MM.1S (cell line): Measurements from ENCODE around the gene NINJ1.

ENCODE experiments used
- DNase-seq: peaks from one replicate; pipeline ENCODE4 v3.0.0-alpha.2; 2015
- H2AFZ ChIP-seq: fragments of 300-600 bp; sonication (generic); 2 replicates; pipeline ENCODE4 v1.6.0; 2016; ENCODE audit warnings: antibody characterized with exemption, low read length
- H3F3A ChIP-seq: fragments of 300-600 bp; sonication (generic); 2 replicates; pipeline ENCODE4 v1.6.1; 2016; ENCODE audit warnings: mild to moderate bottlenecking, antibody characterized with exemption, low read length, moderate library complexity, mixed read lengths; ENCODE audit not compliant: insufficient read depth
- H3K27ac ChIP-seq: fragments of 300-600 bp; sonication (generic); 2 replicates; pipeline ENCODE4 v1.5.1; 2016; ENCODE audit warnings: mild to moderate bottlenecking, low read length
- H3K27me3 ChIP-seq: fragments of 300-600 bp; sonication (generic); replicated peaks from 2 replicates; pipeline ENCODE4 v1.6.0; 2016; ENCODE audit warnings: low read length; ENCODE audit not compliant: insufficient read depth
- H3K36me3 ChIP-seq: fragments of 300-600 bp; sonication (generic); replicated peaks from 2 replicates; pipeline ENCODE4 v1.6.1; 2016; ENCODE audit warnings: mild to moderate bottlenecking, low read length, mixed read lengths; ENCODE audit not compliant: insufficient read depth
- H3K4me1 ChIP-seq: fragments of 300-600 bp; sonication (generic); 2 replicates; pipeline ENCODE4 v1.6.1; 2016; ENCODE audit warnings: low read length, mixed read lengths
- H3K4me2 ChIP-seq: fragments of 300-600 bp; sonication (generic); 2 replicates; pipeline ENCODE4 v1.6.0; 2016; ENCODE audit warnings: low read depth, low read length
- H3K4me3 ChIP-seq: fragments of 300-600 bp; sonication (generic); 2 replicates; pipeline ENCODE4 v1.5.1; 2016; ENCODE audit warnings: low read length, mixed read lengths
- H3K79me2 ChIP-seq: fragments of 300-600 bp; sonication (generic); 2 replicates; pipeline ENCODE4 v1.6.1; 2016; ENCODE audit warnings: mixed run types, low read length, mixed read lengths
- H3K9ac ChIP-seq: fragments of 300-600 bp; sonication (generic); 2 replicates; pipeline ENCODE4 v1.6.1; 2016; ENCODE audit warnings: low read length, mixed read lengths
- H3K9me2 ChIP-seq: fragments of 300-600 bp; sonication (generic); replicated peaks from 2 replicates; pipeline ENCODE4 v1.6.1; 2016; ENCODE audit warnings: mild to moderate bottlenecking, low read length, mixed read lengths; ENCODE audit not compliant: insufficient read depth
- H3K9me3 ChIP-seq: fragments of 300-600 bp; sonication (generic); replicated peaks from 2 replicates; pipeline ENCODE4 v1.6.1; 2016; ENCODE audit warnings: mild to moderate bottlenecking, low read length, mixed read lengths; ENCODE audit not compliant: insufficient read depth
- H4K20me1 ChIP-seq: fragments of 300-600 bp; sonication (generic); 2 replicates; pipeline ENCODE4 v1.6.1; 2016; ENCODE audit warnings: mild to moderate bottlenecking, low read length, moderate library complexity, mixed read lengths; ENCODE audit not compliant: insufficient read depth
- EZH2 ChIP-seq: fragments of 300-600 bp; sonication (generic); optimal IDR thresholded peaks from 2 replicates; pipeline ENCODE3; 2017; ENCODE audit warnings: low read depth, mild to moderate bottlenecking, antibody characterized with exemption, low read length, mixed read lengths
- EZH2phosphoT487 ChIP-seq: fragments of 300-600 bp; sonication (generic); IDR thresholded peaks from 2 replicates; pipeline ENCODE4 v1.6.1; 2018; ENCODE audit warnings: antibody characterized with exemption, low read length
- TF ChIP-seq, protein P1 (sequence below): fragments of 300-600 bp; sonication (generic); IDR thresholded peaks from 2 replicates; pipeline ENCODE4 v1.5.1; 2016; ENCODE audit warnings: antibody characterized with exemption, low read length, mixed read lengths

NINJ1 gene

DNA sequence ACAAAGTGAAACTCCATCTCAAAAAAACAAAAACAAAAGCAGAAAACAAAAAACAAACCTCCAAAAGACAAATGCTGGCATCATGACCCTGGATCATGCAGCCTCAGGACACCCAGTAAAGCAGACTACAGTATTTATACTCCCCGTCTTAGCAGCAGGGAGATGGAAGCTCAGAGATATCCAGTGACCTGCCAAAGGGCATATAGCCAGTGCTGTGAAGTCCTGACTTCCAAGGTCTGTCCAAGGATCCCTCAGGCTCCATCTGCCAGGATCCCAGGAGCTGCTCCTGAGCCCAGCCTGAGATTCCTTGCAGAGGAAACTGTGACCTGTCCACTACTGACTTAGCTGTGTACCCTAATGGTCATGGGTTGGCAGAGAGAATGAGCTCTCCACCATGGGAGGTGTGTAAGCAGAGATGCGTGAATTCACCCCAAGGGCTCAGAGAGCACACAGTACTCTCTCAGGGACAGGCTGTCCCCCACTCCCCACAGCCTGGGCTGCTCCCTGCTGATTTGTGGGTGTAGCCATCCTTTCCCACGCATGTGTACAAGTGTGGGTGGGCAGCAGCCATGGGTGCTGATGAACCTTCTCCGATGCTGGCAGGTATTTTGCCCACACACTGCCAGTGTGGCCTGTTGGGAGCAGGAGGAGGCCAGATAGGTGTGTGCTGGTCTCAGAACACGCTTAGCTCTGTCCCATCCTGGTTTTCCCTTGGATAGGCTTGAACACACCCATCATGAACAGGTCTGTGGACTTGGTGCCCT, 47.8 kb upstream of the NINJ1 start:
- Histone ChIP-seq H3K9me2 (no peaks in the 10 kb centered on the region), H3F3A (no peaks in the 10 kb centered on the region), H3K36me3 (no peaks in the 10 kb centered on the region), H3K4me2 (no peak overlapping the region), H3K9ac (no peak overlapping the region), H3K4me1 (no peaks in the 10 kb centered on the region), H3K9me3 (no peaks in the 10 kb centered on the region), H4K20me1 (no peaks in the 10 kb centered on the region), H3K27ac (no peak overlapping the region), H3K4me3 (no peak overlapping the region), H2AFZ (no peak overlapping the region), H3K79me2 (no peaks in the 10 kb centered on the region), H3K27me3 (no peaks in the 10 kb centered on the region)
- TF ChIP-seq EZH2 (no peak), EZH2phosphoT487 (no peak)
- TF ChIP-seq, protein P1, sequence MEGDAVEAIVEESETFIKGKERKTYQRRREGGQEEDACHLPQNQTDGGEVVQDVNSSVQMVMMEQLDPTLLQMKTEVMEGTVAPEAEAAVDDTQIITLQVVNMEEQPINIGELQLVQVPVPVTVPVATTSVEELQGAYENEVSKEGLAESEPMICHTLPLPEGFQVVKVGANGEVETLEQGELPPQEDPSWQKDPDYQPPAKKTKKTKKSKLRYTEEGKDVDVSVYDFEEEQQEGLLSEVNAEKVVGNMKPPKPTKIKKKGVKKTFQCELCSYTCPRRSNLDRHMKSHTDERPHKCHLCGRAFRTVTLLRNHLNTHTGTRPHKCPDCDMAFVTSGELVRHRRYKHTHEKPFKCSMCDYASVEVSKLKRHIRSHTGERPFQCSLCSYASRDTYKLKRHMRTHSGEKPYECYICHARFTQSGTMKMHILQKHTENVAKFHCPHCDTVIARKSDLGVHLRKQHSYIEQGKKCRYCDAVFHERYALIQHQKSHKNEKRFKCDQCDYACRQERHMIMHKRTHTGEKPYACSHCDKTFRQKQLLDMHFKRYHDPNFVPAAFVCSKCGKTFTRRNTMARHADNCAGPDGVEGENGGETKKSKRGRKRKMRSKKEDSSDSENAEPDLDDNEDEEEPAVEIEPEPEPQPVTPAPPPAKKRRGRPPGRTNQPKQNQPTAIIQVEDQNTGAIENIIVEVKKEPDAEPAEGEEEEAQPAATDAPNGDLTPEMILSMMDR: no peak
- DNase-seq: no peak

DNA sequence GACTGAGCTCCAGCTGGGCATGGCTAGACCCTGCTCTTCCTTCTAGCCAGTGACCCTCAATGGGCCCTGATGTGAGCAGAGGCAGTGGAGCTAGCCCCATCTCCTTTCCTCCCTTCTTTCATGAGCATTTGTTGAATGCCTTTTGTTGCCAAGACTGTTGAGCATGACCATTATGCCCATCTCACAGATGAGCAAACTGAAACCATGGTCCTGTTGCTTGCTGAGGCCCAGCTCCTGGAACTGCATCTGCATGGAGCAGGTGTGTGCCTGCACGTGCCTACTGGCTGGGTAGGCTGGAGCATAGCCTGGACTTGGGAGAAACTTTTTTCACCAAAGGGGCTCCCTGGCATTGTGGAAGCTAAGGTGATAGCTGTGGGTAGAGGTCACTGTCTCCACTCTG, 46.9 kb upstream of the NINJ1 start:
- no peaks in the 10 kb centered on the region for H3K4me1 ChIP-seq
- no peaks in the 10 kb centered on the region for H4K20me1 ChIP-seq
- no peaks in the 10 kb centered on the region for H3K9me2 ChIP-seq
- no peaks in the 10 kb centered on the region for H3K36me3 ChIP-seq
- H3K79me2 ChIP-seq: no peaks in the 10 kb centered on the region
- no peak overlapping the region for H3K4me3 ChIP-seq
- H3K27me3 ChIP-seq: no peaks in the 10 kb centered on the region
- no peak overlapping the region for H3K4me2 ChIP-seq
- H2AFZ ChIP-seq: no peak overlapping the region
- H3F3A ChIP-seq: no peaks in the 10 kb centered on the region
- TF ChIP-seq, protein P1: no peak
- no peak for TF ChIP-seq EZH2
- no peak for TF ChIP-seq EZH2phosphoT487
- H3K9me3 ChIP-seq: no peaks in the 10 kb centered on the region
- no peak for DNase-seq
- H3K27ac ChIP-seq: no peak overlapping the region
- H3K9ac ChIP-seq: no peak overlapping the region

- Histone ChIP-seq H3K27me3 (no peaks in the 10 kb centered on the region), H3F3A (no peaks in the 10 kb centered on the region), H3K9ac (no peak overlapping the region), H3K4me3 (no peak overlapping the region), H3K36me3 (no peaks in the 10 kb centered on the region), H3K79me2 (no peaks in the 10 kb centered on the region), H2AFZ (no peak overlapping the region), H3K4me2 (no peak overlapping the region), H4K20me1 (no peaks in the 10 kb centered on the region), H3K4me1 (no peaks in the 10 kb centered on the region), H3K9me3 (no peaks in the 10 kb centered on the region), H3K9me2 (no peaks in the 10 kb centered on the region), H3K27ac (no peak overlapping the region)
- no peak for DNase-seq
- TF ChIP-seq EZH2 (no peak), EZH2phosphoT487 (no peak)
- TF ChIP-seq, protein P1: no peak
These were observed 45.1 kb upstream of the NINJ1 start for GRCh38 chr9:93178851-93179786.
